ENCODE results near the gene TLE7.

TLE7 gene

GRCh38 chr16:71448274-71448866, 6.5 kb upstream of the TLE7 start:
- no peak for TF ChIP-seq POLR2AphosphoS5 (IDR thresholded peaks at IDR 0.05; ENCODE audit: low read depth, low read length)
- TF ChIP-seq REST (IDR thresholded peaks at IDR 0.05; ENCODE audit: insufficient read depth in 1 of 2, low read depth in 2 of 2, low read length in 2 of 2), result no peak
- no peak for TF ChIP-seq SIN3A (IDR thresholded peaks at IDR 0.05; ENCODE audit: borderline replicate concordance, insufficient read depth, low read length)
- no peak for TF ChIP-seq FOXP2 (optimal IDR thresholded peaks at IDR 0.05; ENCODE audit: borderline replicate concordance, extremely low read depth, extremely low read length, insufficient read depth)
- no peak for TF ChIP-seq TAF1 (IDR thresholded peaks at IDR 0.05; ENCODE audit: borderline replicate concordance, insufficient read depth, low read length)

- no peak for TF ChIP-seq SIN3A (IDR thresholded peaks at IDR 0.05; ENCODE audit: borderline replicate concordance, insufficient read depth, low read length)
- no peak for TF ChIP-seq POLR2AphosphoS5 (IDR thresholded peaks at IDR 0.05; ENCODE audit: low read depth, low read length)
- no peak for TF ChIP-seq TAF1 (IDR thresholded peaks at IDR 0.05; ENCODE audit: borderline replicate concordance, insufficient read depth, low read length)
- no peak for TF ChIP-seq REST (IDR thresholded peaks at IDR 0.05; ENCODE audit: insufficient read depth in 1 of 2, low read depth in 2 of 2, low read length in 2 of 2)
- TF ChIP-seq FOXP2 (optimal IDR thresholded peaks at IDR 0.05; ENCODE audit: borderline replicate concordance, extremely low read depth, extremely low read length, insufficient read depth), result no peak
Measured at GRCh38 chr16:71443714-71444113, 1.9 kb upstream of the TLE7 start.

GRCh38 chr16:71441348-71442050, 355 bp downstream of the TLE7 start:
- TF ChIP-seq SIN3A (IDR thresholded peaks at IDR 0.05; ENCODE audit: borderline replicate concordance, insufficient read depth, low read length), result no peak
- TF ChIP-seq REST (IDR thresholded peaks at IDR 0.05; ENCODE audit: insufficient read depth in 1 of 2, low read depth in 2 of 2, low read length in 2 of 2), result no peak
- no peak for TF ChIP-seq TAF1 (IDR thresholded peaks at IDR 0.05; ENCODE audit: borderline replicate concordance, insufficient read depth, low read length)
- TF ChIP-seq FOXP2 (optimal IDR thresholded peaks at IDR 0.05; ENCODE audit: borderline replicate concordance, extremely low read depth, extremely low read length, insufficient read depth), result no peak
- no peak for TF ChIP-seq POLR2AphosphoS5 (IDR thresholded peaks at IDR 0.05; ENCODE audit: low read depth, low read length)

- TF ChIP-seq FOXP2 (optimal IDR thresholded peaks at IDR 0.05; ENCODE audit: borderline replicate concordance, extremely low read depth, extremely low read length, insufficient read depth), result no peak
- no peak for TF ChIP-seq TAF1 (IDR thresholded peaks at IDR 0.05; ENCODE audit: borderline replicate concordance, insufficient read depth, low read length)
- TF ChIP-seq REST (IDR thresholded peaks at IDR 0.05; ENCODE audit: insufficient read depth in 1 of 2, low read depth in 2 of 2, low read length in 2 of 2), result no peak
- no peak for TF ChIP-seq POLR2AphosphoS5 (IDR thresholded peaks at IDR 0.05; ENCODE audit: low read depth, low read length)
- no peak for TF ChIP-seq SIN3A (IDR thresholded peaks at IDR 0.05; ENCODE audit: borderline replicate concordance, insufficient read depth, low read length)
Measured at GRCh38 chr16:71440669-71441347, 1.0 kb downstream of the TLE7 start.

All from PFSK-1 (cell line).